GM19193 (cell line): ENCODE measurements around the gene GATA5.

ENCODE experiments used
- POLR2A ChIP-seq: IDR thresholded peaks from 4 replicates; pipeline ENCODE4 v1.6.1; 2011; ENCODE audit not compliant: insufficient read depth, insufficient read length; ENCODE audit errors: extremely low read depth

GATA5 gene

DNA sequence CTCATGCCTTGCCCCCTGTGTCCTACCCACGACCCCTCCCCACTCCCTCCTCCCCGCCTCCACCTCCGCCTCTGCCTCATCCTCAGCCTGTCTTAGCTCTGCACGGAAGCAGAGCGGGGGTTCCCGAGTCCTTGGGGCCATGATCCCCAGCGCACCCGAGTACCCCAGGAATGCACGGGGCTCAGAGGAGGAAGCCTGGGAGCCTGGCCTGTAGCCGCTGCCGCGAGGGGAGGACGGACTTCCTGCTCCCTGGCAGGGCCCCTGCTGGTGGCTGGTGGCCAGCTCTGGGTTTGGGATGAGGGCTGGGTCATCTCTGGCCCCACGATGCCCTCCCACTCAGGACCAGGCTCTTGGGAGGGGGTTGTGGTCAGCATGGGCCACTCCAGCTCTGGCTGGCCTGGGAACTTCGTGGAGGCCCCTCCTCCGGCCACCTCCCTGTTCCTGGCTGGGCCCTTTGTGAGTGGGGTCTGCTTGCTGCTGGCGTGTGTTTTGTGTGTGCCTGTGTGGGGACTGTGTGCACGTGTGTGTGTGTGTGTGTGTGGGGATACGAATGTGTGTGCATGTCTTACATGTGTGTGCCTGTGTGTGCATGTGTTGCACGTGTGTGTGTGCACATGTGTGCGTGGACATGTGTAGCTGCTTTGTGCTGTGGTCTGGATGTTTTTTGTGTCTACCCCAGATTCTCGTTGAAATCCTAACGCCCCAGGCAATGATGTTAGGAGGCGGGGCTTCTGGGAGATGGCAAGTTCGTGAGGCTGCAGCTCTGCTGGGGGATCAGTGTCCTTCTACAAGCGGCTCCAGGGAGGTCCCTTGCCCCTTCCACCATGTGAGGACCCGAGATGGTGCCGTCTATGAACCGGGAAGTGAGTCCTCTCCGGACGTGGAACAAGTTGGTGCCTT, 47.1 kb downstream of the GATA5 start:
- no peak for TF ChIP-seq POLR2A

- TF ChIP-seq POLR2A, result no peak
These were observed 47.8 kb downstream of the GATA5 start for GRCh38 chr20:62428002-62428372.

DNA sequence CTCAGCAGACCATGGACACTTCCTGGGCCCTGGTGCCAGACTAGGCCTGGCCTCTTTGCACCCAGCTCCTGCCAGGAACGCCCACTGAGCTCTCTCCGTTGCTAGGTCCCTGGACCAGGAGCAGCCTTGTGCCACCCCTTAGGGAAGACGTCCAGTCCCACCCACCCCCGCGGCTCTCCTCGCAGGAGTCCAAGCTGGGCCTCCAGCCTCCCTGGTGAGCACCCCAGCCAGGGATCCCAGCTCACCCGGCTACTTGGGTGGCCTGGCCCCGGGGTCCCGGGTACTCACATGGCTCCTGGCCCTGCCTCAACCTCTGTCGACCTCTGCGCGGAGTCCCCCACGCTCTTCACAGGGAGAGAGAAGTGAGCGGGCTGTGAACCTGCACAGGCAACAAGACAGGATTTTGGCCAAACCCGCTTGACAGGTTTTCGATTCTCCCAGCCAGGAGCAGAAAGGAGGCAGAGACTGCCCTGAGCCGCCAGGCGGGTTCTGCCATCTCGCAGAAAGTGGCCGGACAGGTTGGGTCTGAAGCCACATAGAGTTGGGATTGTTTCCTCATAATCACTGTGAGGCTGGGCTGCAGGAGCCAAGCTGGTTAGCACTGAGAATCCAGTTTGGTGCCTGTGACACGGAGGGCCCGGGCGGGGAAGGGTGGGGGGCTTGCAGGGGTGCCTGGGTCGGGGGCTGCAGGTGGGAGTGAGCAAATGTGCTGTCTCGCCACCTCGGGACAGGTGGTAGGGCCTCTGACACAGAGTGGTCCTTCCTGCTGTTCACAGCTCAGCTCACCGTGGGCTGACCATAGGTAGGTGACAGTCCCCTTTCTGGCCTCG, 48.4 kb downstream of the GATA5 start, which contains the start of gene RBBP8NL:
TSS of gene RBBP8NL (minus strand) at position 368 of the 830 bp plus-strand sequence. CDS start 7,892 bp downstream, outside the sequence.
- no peak for TF ChIP-seq POLR2A

DNA sequence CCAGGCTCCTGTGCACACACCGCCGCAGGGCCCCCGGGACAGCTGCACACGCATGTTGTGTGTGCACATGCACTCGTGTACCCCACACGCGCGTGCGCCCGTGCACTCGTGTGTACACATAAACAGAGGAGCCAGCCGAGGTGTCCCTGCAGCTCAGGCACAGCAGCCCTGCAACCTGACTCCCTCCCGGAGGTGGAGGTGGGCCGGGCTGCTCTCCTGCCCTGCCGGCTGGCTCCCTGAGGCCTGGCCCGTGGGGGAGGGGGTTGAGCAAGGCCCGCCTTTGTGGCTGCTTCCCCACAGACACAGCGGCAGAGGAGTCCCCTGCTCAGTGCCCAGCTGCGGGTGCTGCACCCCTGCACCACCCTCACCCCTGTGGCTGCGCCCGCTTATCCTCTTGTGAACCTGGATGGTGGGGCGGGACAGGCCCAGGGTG, 49.1 kb downstream of the GATA5 start:
- no peak for TF ChIP-seq POLR2A

GRCh38 chr20:62425281-62426058, 50.3 kb downstream of the GATA5 start:
- no peak for TF ChIP-seq POLR2A

DNA sequence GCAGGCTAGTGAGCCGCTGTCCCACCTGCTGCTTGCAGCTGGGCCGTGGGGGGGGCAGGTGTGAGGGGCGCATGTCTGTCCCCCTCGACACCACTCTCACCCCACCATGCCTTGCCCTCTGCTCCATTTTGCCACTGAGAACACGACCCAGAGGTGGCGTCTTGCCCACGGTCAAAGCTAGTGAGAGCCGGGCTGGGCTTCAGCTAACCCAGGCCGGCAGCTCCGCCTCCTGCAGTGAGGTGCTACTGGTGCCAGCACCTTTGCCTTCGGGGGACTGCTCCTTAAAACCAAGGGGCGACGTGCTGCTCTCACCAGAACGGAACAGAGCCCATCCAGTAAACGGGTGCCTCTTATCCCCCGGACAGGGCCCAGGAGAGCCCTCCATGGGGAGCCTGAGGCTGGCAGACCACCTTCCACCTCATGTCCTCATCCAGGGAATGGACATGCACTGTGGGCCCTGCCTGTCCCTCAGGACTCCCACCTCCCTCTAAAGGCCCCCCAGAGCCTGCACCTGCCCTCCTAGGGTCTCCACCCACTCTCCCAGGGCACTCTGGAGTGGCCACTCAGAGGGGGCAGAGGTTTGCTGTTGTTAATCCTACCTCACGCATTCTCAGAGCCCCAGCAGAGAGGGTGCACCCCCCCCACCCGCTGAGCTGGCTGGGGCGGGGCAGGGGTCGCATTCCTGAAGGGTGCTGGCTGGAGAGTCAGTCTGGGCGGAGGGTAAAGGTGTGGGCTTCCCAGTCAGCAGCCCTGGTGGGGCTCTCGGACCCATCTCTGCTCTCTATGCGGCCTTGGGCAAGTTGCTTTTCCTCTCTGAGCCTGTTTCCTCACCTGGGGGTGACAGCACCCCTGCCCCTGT, 51.3 kb downstream of the GATA5 start:
- TF ChIP-seq POLR2A, result no peak

DNA sequence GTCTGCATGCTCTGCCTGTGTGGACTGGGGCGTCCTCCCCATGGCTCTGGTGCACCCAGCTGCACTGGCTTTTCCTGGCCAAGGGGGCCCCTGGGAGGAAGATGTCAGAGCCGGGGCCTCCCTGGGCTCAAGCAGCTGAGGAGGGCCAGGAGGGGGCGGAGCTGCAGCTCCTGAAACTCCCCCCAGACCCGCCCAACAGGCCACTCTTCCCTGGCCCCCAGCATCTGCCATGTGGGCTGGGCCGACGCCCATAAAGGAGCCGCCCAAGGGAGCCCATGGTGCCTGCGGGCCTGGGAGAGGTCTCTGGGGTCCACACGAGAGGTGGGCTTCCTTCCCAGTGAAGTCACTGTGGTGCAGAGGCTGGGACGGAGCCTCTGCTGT, 52.5 kb downstream of the GATA5 start:
- no peak for TF ChIP-seq POLR2A

GRCh38 chr20:62422636-62423325, 53.0 kb downstream of the GATA5 start:
- no peak for TF ChIP-seq POLR2A

GRCh38 chr20:62421716-62421990, 54.1 kb downstream of the GATA5 start:
- no peak for TF ChIP-seq POLR2A

- no peak for TF ChIP-seq POLR2A
These were observed 54.7 kb downstream of the GATA5 start for GRCh38 chr20:62420846-62421715.

- TF ChIP-seq POLR2A, result no peak
These were observed 56.0 kb downstream of the GATA5 start for GRCh38 chr20:62419759-62420158.

GRCh38 chr20:62418709-62419487, 56.9 kb downstream of the GATA5 start:
- TF ChIP-seq POLR2A, result no peak

DNA sequence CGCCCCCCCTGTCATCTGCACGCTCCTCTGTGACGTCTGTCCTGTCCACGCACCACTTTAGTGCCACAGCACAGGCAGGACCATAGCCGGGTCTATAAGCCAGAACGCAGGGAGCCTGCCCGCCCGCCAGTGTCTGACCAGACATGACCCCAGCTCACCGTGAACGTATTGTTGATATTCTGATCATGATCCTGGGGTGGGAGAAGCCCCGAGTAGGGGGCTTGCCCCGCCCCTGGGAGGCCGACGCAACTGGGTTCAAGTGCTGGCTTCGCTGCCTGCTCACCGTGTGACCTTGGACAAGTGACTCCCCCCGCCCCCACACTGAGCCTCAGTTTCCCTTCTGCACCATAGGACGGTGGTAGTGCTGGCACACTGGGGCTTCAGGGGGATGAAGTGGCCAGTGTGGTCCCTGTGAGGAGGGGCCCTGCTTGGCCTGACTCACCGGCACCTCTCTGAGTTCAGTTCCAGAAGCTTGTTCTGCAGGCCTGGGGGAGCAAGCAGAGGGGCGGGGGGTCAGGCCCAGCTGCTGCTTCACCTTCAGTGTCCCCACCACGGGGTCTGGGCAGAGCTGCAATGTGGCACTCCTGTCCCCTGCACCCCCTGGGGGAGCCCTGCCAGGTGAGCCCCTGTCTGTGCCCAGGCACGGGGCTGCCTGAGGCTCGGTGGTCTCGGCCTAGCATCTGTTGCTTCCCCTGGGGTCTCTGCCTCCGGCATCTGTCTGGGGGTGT, 57.6 kb downstream of the GATA5 start:
- no peak for TF ChIP-seq POLR2A
